Pons (tissue), 1 donor: ENCODE measurements around the gene CABLES2.

ENCODE experiments used
- DNase-seq: peaks from one replicate; pipeline ENCODE4 v3.0.0-alpha.2; 2016; ENCODE audit warnings: low spot score

Gene CABLES2

GRCh38 chr20:62404112-62404665 lies 2.9 kb downstream of the CABLES2 start:
- DNase-seq: no peak

DNA sequence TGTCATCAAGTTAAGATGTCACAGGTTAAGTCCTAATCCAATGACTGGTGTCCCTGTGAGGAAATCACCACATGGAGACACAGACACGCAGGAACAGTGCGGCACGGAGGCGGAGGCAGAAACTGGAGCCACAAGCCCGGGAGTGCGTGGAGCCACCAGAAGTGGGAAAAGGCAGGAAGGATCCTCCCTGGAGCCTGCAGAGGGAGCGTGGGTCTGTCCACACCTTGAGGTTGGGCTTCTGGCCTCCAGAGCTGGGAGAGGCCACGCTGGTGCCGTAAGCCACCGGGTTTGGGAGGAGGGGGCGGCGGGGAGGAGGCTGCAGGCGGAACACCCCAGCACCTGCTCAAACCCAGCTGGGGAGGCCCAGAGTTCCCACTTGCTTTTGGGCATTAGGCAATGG lies 3.8 kb downstream of the CABLES2 start:
- DNase-seq: no peak

DNA sequence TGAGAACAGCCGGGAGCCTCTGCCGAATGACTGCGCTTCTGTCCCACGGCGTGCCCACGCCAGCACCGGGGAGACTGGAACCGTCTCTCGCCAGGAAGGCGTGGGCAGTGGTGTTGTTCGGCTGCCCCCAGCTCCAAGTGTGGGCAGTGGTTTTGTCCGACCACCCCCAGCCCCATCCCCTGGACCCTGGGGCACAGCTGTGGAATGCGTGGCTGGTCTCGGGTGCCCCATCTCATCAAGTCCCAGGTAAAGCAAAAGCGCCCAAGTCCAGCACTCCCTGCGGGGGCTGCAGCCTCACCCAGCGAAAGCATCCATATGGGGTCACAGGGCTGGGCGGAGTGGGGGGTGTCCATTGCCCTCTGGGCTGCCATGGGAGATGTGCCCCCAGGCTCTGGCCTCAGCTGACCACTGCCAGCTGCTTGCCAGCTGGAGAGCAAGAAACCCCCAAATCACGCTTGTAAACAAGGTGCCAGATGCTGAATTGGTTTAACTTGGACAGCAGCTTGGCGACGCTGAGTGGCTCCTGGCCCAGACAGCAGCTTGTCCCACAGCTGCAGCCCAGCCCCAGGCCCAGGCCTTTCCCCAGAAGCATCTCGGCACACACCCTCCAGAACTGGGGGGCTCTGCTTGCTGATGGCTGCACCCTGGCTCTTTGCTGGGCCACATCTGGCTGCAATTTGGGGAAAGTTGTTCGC lies 4.5 kb downstream of the CABLES2 start:
- no peak for DNase-seq

DNA sequence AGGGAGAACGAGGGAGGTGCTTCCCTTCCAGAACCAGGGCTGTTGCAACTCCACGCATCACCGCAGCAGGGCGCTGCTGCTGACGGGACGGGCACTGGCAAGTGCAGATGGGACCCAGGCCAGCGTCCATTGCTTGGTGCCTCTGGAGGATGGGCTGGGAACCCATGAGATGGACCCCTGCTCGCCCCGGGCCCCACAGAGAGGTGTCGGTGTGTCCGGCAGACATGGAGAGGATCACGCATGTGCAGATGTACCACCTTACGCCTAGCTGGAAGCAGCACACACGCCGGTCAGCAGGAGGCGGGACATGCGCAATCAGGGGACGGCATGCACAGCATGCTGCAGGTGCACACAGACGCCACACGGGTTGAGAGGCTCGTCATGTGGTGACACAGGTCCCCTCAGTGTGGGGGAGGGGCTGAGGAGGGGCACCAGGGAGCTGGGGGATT lies 5.7 kb downstream of the CABLES2 start:
- DNase-seq: no peak

- DNase-seq: no peak
Measured at GRCh38 chr20:62400541-62400940, 6.5 kb downstream of the CABLES2 start.

DNA sequence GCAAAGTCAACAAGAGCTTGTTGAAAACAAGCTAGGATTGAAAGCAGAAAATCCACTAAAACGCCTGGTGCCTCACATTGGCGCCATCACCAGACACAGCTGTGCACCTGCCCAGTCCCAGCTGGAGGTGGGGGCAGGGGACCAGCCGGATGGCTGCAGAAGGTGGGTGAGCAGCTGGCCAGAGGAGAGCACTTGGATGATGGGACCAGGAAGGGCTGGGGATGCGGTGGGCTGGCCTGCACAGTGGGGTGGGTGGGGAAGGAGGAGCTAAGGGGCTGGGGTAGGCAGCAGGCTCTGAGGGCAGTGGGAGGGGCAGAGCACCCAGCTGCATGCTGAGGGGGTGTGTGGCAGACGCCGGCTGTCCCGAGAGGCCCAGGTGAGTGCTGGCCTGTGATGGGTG lies 7.1 kb downstream of the CABLES2 start:
- no peak for DNase-seq

GRCh38 chr20:62398120-62398821 lies 8.8 kb downstream of the CABLES2 start:
- DNase-seq: no peak

GRCh38 chr20:62396367-62397239 lies 10.5 kb downstream of the CABLES2 start:
- no peak for DNase-seq

GRCh38 chr20:62395311-62396242 lies 11.5 kb downstream of the CABLES2 start:
- no peak for DNase-seq

DNA sequence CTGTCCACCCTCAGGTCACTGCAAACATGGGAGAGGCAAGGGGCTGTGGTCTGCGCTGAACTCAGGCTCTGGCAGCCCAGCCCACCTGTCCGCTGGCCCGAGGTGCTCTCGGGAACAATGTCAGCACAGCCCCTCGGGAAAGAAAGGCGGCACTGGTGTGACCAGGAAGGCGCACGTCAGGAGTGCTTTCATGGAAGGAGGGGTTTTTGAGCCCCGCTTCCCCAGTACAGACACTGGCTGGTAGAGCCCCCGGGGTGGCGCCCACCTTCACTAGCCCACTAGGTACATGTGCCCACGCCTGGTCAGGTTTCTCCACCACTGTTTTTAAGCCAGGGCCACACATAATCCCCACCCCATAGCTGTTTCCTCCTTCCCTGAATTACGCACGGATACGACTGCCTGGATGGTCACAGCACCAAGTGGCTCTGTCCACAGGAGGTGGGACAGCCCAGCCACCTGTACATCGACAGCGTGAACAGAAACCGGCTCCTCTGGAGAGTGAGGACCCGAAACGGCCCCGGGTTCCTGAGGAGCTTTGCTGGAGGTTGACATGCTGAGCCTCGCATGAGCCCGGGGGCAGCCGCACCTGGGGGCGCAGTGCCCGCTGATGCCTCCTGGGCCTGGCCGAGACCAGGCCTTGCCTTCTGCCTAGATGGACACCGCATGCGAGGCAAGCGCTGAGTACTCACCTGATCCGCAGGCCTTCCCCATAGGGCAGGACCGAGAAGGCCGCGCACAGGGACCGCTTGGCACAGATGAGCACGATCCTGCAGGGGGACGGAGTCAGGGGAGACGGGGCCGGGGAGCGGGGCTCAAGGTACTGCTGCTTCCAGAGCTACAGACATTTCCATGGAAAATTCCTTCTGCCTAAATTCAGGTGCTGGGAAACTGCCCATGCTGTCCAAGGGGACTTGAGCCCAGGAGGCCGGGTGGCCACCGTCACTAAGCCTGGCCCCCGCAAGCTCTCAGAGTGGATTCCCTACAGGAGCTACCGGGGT lies 12.5 kb downstream of the CABLES2 start:
- DNase-seq: no peak

DNA sequence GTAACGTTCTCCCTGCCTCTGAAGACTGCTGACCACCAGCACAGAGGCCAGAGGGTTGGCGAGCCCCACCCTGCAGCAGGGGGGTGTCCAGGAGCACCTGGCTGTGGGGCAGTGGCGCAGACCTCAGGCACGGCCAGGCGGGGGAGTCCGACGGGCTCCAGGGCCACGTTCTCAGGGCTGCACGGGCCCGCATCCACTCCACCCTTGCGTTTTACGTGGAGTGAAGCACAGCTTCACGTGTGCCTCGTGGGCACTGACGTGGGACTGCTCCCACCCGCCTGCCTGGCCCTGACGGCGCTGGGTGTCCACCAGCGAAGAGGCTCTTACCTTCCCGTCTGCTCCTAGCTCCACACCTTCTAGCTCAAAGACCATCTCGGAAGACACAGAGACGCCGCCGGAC lies 13.3 kb downstream of the CABLES2 start:
- no peak for DNase-seq

DNA sequence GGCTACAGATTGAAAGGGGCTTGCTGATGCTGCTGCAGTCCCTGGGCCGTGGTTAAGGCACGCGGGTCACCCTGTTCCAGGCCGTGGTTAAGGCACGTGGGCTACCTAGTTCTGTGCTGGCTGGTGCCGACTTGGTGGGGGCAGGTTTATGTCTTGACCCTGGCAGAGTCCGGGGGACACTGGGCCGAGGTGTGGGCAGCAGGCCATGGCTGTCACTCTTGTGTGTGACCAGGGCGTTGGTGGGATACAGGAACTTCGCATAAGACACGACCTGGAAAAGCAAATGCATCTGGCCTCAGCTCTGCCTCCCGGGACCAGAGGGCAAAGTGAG lies 13.8 kb downstream of the CABLES2 start:
- DNase-seq: no peak

- DNase-seq: no peak
Measured at GRCh38 chr20:62392621-62393334, 14.3 kb downstream of the CABLES2 start.

- DNase-seq: no peak
Measured at GRCh38 chr20:62392077-62392418, 15.0 kb downstream of the CABLES2 start.

- no peak for DNase-seq
Measured at GRCh38 chr20:62391165-62392076, 15.7 kb downstream of the CABLES2 start.

DNA sequence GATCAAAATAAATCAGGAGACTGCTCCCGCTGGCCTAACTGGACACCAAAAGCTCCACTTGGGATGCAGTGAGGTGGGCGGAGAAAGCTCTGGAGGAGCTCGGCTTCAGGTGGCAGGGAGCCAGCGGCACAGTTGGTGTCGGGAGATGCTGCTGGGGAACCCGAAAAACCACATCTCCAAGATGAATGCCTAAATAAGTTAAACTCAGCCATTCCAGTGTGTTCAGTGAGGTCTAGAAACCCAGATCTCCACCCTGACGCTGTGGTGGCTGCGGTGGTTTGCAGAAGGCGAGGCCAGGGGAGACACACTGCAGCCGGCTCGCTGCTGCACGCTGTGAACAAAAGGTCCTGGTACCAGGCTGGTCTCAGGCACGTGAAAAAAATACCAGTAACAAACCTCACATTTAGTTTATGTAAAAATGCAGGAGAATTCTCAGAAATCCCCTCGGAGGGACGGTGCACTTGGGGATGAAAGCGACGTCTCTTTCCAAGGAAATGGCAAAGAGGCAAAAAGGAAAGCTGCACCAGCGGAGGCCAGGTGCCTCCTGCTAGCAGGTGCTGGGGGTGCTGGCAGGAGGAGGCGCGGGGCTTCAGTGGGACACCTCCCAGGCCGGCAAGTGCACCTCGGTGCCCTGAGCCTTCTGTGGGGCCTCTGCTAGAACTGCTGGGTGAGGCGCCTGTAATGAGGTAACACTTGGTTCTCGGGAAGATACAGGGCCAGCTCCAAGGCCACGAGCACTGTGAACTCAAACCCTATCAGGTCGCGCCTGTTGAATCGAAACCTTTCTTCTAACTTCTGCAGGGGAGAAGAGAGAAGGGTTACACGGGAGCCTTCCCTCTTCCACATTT lies 16.5 kb downstream of the CABLES2 start:
- DNase-seq: no peak

- DNase-seq: no peak
Measured at GRCh38 chr20:62389601-62390087, 17.4 kb downstream of the CABLES2 start.
